ENCODE data around the gene RASGRP3. TPM values are rescaled to one million over a fixed set of nuclear protein-coding genes. Genes with fewer than 3 reads are reported as not detected.

RASGRP3 gene
- total and polyA plus RNA-seq, 12 donors, result 2.5 to 23.8 (median 10.7) TPM

DNA sequence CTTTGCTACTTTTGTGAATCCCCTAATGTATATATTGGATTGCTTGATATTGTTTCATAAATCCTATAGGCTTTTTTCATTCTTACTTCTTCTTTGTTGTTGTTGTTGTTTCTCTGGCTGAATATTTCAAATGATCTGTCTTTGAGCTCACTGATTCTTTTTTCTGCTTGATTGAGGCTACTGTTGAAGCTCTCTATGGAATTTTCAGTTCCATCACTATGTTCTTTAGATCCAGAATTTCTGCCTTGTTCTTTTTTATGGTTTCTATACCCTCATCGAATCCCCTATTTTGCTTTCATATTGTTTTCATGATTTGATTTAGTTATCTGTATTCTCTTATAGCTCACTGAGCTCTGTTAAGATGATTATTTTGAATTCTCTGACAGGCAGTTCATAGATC lies 24.6 kb upstream of the RASGRP3 start:
- Histone ChIP-seq H3K27me3 (no peaks in the 10 kb centered on the region), H3K27ac (no peak overlapping the region), H3K4me1 (replicated peaks in 1 of 2) (no peaks in the 10 kb centered on the region), H3K36me3 (replicated peaks in 1 of 2) (no peaks in the 10 kb centered on the region), H3K4me3 (no peak overlapping the region), H3K9me3 (replicated peaks in 1 of 3) (no peaks in the 10 kb centered on the region)
- intact Hi-C loops (cut with DNase I), result no loop called here
- TF ChIP-seq, protein P1, sequence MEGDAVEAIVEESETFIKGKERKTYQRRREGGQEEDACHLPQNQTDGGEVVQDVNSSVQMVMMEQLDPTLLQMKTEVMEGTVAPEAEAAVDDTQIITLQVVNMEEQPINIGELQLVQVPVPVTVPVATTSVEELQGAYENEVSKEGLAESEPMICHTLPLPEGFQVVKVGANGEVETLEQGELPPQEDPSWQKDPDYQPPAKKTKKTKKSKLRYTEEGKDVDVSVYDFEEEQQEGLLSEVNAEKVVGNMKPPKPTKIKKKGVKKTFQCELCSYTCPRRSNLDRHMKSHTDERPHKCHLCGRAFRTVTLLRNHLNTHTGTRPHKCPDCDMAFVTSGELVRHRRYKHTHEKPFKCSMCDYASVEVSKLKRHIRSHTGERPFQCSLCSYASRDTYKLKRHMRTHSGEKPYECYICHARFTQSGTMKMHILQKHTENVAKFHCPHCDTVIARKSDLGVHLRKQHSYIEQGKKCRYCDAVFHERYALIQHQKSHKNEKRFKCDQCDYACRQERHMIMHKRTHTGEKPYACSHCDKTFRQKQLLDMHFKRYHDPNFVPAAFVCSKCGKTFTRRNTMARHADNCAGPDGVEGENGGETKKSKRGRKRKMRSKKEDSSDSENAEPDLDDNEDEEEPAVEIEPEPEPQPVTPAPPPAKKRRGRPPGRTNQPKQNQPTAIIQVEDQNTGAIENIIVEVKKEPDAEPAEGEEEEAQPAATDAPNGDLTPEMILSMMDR (IDR thresholded peaks at IDR 0.05), result no peak
- no peak for TF ChIP-seq POLR2A (IDR thresholded peaks at IDR 0.05)
- 86 to 100% (median 91%) methylated on average over 1 of the region's 1 CpG for WGBS, 4 donors
- DNase-seq, result no peak

DNA sequence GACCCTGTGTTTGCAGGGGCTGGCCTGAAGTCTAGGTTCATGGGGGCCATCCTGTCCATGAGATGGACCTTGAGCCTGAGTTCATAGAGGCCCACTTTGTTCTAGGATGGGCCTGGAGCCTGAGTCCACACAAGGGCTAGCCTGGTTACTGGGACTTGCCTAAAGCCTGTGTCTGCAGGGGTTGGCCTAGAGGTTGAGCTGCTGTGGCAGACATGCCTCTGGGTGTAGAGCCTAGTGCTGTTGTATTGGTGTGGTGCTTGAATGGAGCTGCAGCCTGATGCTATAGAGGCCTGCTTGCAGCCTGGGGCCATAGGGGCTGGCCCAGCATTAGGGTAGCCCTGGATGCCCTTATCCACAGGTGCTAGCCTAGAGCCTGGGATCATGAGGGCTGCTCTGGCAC lies 23.9 kb upstream of the RASGRP3 start:
- intact Hi-C loops (cut with DNase I), result no loop called here
- TF ChIP-seq POLR2A (IDR thresholded peaks at IDR 0.05), result no peak
- TF ChIP-seq, protein P1 (IDR thresholded peaks at IDR 0.05), result no peak

GRCh38 chr2:33453905-33454479 lies 22.5 kb upstream of the RASGRP3 start:
- intact Hi-C loops (cut with DNase I), result no loop called here
- TF ChIP-seq, protein P1 (IDR thresholded peaks at IDR 0.05), result no peak
- no peak for TF ChIP-seq POLR2A (IDR thresholded peaks at IDR 0.05)
- H3K27ac ChIP-seq, result no peak overlapping the region
- H3K27me3 ChIP-seq, result no peaks in the 10 kb centered on the region
- DNase-seq, result no peak
- no peaks in the 10 kb centered on the region for H3K36me3 ChIP-seq (replicated peaks in 1 of 2)
- H3K9me3 ChIP-seq (replicated peaks in 1 of 3), result no peaks in the 10 kb centered on the region
- H3K4me3 ChIP-seq, result no peak overlapping the region
- no peaks in the 10 kb centered on the region for H3K4me1 ChIP-seq (replicated peaks in 1 of 2)

More for the DNA sequence above, 23.9 kb upstream of the RASGRP3 start:
- Histone ChIP-seq H3K9me3 (replicated peaks in 1 of 3) (no peaks in the 10 kb centered on the region), H3K36me3 (replicated peaks in 1 of 2) (no peaks in the 10 kb centered on the region), H3K27ac (no peak overlapping the region), H3K4me3 (no peak overlapping the region), H3K27me3 (no peaks in the 10 kb centered on the region), H3K4me1 (replicated peaks in 1 of 2) (no peaks in the 10 kb centered on the region)
- no peak for DNase-seq

DNA sequence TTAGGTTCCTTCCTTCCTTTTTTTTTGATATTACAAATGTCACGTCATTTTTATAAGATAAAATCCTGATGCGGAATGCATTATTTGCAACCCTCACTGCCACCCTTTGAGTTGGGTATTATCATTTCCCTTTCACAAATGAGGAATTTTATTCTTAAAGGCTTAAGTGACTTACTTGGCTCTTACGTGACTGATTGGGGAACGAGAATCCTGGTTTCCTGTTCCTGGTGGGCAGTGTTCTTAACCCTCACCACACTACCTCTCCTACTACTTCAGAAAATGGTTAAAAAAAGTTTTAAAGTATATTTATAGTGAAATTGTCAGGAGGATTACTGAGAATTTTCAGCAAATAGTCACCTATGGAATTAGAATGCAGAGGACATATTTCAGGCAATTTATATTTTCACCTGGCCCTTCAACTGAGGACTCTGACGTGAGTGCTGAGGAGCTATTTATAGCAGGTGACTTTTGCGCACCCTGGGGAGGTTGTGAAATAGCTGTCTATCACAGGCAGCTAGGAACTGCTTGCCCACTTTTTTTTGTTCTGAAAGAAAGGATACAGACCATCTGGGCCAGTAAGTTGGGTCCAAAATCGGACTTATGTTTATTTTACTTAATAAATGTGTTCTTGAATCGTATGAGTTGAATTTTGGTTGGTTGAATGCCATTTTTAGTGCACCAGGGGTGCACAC lies 18.7 kb upstream of the RASGRP3 start:
- no peak for DNase-seq

More for the DNA sequence above, 18.7 kb upstream of the RASGRP3 start:
- H3K27ac ChIP-seq, result peak overlapping the region in 1 of 5 donors; percentile 7
- no peaks in the 10 kb centered on the region for H3K27me3 ChIP-seq
- 30 to 44% (median 38%) methylated on average over 8 of the region's 8 CpGs for WGBS, 4 donors
- TF ChIP-seq, protein P1 (IDR thresholded peaks at IDR 0.05), result no peak
- TF ChIP-seq POLR2A (IDR thresholded peaks at IDR 0.05), result no peak
- no peak overlapping the region for H3K4me3 ChIP-seq
- intact Hi-C loops (cut with DNase I), result no loop called here
- H3K9me3 ChIP-seq (replicated peaks in 1 of 3), result no peaks in the 10 kb centered on the region
- no peaks in the 10 kb centered on the region for H3K4me1 ChIP-seq (replicated peaks in 1 of 2)
- no peaks in the 10 kb centered on the region for H3K36me3 ChIP-seq (replicated peaks in 1 of 2)

Data from adrenal gland (tissue), 12 donors.